HEK293T (cell line): ENCODE data around the gene PPP4R4.
"Not testable (repeated sequence)": the region's sequence is repeated elsewhere in the genome, so short reads cannot be mapped to it uniquely, and the experiment has no call there.

Experiments used
- CTCF ChIA-PET: fragments of 350-600 bp; formaldehyde crosslinking; extraction: SDS; loops from one replicate; lab custom pipeline; 2021; ENCODE audit warnings: antibody characterized with exemption, inconsistent platforms; lab: Yijun Ruan, JAX
- POLR2A ChIA-PET: fragments of 350-600 bp; formaldehyde crosslinking; extraction: SDS; loops from one replicate; lab custom pipeline; 2020; ENCODE audit warnings: antibody characterized with exemption, inconsistent platforms; lab: Yijun Ruan, JAX
- DNase-seq: peaks from one replicate; pipeline ENCODE4 v3.0.0; 2012; ENCODE audit warnings: mixed read lengths; ENCODE audit errors: extremely low spot score
- ARNT ChIP-seq: fragments of 450-650 bp; IDR thresholded peaks from 2 replicates; pipeline ENCODE4 v1.6.1; 2017; ENCODE audit warnings: mild to moderate bottlenecking
- BHLHE40 ChIP-seq: fragments of 450-650 bp; IDR thresholded peaks from 2 replicates; pipeline ENCODE4 v1.6.1; 2016; ENCODE audit warnings: mild to moderate bottlenecking, moderate library complexity, borderline replicate concordance
- CTBP1 ChIP-seq: fragments of 450-650 bp; IDR thresholded peaks from 2 replicates; pipeline ENCODE4 v1.6.1; 2016; ENCODE audit warnings: borderline replicate concordance
- ELF4 ChIP-seq: fragments of 450-650 bp; IDR thresholded peaks from 2 replicates; pipeline ENCODE4 v1.6.1; 2017; ENCODE audit warnings: antibody characterized with exemption
- FOXA1 ChIP-seq: fragments of 450-650 bp; IDR thresholded peaks from 2 replicates; pipeline ENCODE4 v1.6.1; 2016; ENCODE audit warnings: mild to moderate bottlenecking
- FOXK2 ChIP-seq: fragments of 450-650 bp; IDR thresholded peaks from 2 replicates; pipeline ENCODE4 v1.6.1; 2016; ENCODE audit warnings: mild to moderate bottlenecking
- FOXM1 ChIP-seq: fragments of 450-650 bp; IDR thresholded peaks from 2 replicates; pipeline ENCODE4 v1.6.1; 2017; ENCODE audit warnings: mild to moderate bottlenecking, borderline replicate concordance
- HDGF ChIP-seq: fragments of 450-650 bp; IDR thresholded peaks from 2 replicates; pipeline ENCODE4 v1.6.1; 2017; ENCODE audit warnings: antibody characterized with exemption, borderline replicate concordance
- L3MBTL2 ChIP-seq: fragments of 450-650 bp; conservative IDR thresholded peaks from 2 replicates; pipeline ENCODE4 v1.6.1; 2016; ENCODE audit warnings: mild to moderate bottlenecking
- LEF1 ChIP-seq: fragments of 450-650 bp; IDR thresholded peaks from 2 replicates; pipeline ENCODE4 v1.6.1; 2017; ENCODE audit warnings: mild to moderate bottlenecking, borderline replicate concordance
- NFRKB ChIP-seq: fragments of 450-650 bp; IDR thresholded peaks from 2 replicates; pipeline ENCODE4 v1.6.1; 2016; ENCODE audit warnings: mild to moderate bottlenecking, moderate library complexity
- SP1 ChIP-seq: fragments of 450-650 bp; IDR thresholded peaks from 2 replicates; pipeline ENCODE4 v1.6.1; 2017
- SUZ12 ChIP-seq: fragments of 450-650 bp; IDR thresholded peaks from 2 replicates; pipeline ENCODE4 v1.6.1; 2016; ENCODE audit warnings: mild to moderate bottlenecking
- TARDBP ChIP-seq: fragments of 450-650 bp; IDR thresholded peaks from 2 replicates; pipeline ENCODE4 v1.6.1; 2016
- ZNF384 ChIP-seq: fragments of 450-650 bp; IDR thresholded peaks from 2 replicates; pipeline ENCODE4 v1.6.1; 2016
- TF ChIP-seq, protein P1 (sequence below): fragments of 450-650 bp; IDR thresholded peaks from 2 replicates; pipeline ENCODE4 v1.6.1; 2016

PPP4R4 gene

GRCh38 chr14:94143239-94143638, 30.9 kb upstream of the PPP4R4 start:
- no peak for DNase-seq
- ChIA-PET CTCF (interaction anchor here (0.6 to 1.6 kb wide), 3 partner anchors 11 to 15 kb away, joined by 3 read pairs; no protein-coding TSS in a partner anchor), POLR2A (no interaction called here)
- TF ChIP-seq FOXK2 (no peak), HDGF (no peak), NFRKB (no peak), BHLHE40 (no peak), FOXM1 (no peak), TARDBP (no peak), ELF4 (no peak), L3MBTL2 (no peak), FOXA1 (no peak), LEF1 (no peak), ARNT (no peak), ZNF384 (no peak), SP1 (no peak), CTBP1 (no peak), SUZ12 (no peak)
- TF ChIP-seq, protein P1, sequence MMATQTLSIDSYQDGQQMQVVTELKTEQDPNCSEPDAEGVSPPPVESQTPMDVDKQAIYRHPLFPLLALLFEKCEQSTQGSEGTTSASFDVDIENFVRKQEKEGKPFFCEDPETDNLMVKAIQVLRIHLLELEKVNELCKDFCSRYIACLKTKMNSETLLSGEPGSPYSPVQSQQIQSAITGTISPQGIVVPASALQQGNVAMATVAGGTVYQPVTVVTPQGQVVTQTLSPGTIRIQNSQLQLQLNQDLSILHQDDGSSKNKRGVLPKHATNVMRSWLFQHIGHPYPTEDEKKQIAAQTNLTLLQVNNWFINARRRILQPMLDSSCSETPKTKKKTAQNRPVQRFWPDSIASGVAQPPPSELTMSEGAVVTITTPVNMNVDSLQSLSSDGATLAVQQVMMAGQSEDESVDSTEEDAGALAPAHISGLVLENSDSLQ = no peak

GRCh38 chr14:94143711-94144110, 30.4 kb upstream of the PPP4R4 start:
- ChIA-PET POLR2A (no interaction called here), CTCF (interaction anchor here (1.6 kb wide), 1 partner anchor 15 kb away, joined by 3 read pairs; no protein-coding TSS in a partner anchor)
- TF ChIP-seq L3MBTL2 (no peak), FOXA1 (no peak), LEF1 (no peak), ARNT (no peak), CTBP1 (no peak), ELF4 (no peak), FOXK2 (no peak), SUZ12 (no peak), BHLHE40 (no peak), NFRKB (no peak), ZNF384 (no peak), SP1 (no peak), TARDBP (no peak), HDGF (no peak), FOXM1 (no peak)
- TF ChIP-seq, protein P1 = no peak
- DNase-seq = no peak

DNA sequence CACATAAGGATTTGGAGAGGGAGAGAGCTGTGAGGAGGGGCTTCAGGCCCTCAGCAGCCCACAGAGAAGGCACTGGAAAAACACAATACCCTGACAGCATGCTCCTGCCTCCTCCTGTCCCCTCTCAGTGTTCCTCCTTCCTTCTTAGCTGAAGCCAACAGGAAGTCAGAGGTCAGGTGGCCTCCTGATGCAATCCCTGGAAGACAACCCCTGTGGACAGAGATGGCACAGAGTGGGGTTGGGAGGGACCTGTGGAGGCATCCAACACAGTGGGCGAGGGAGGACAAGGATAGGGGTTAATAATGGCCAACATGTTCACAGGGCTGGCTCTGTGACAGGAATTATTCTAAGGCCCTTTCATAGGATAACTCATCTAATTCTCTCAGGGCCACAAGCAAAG, 29.4 kb upstream of the PPP4R4 start:
- no peak for TF ChIP-seq CTBP1
- TF ChIP-seq, protein P1 = no peak
- no peak for TF ChIP-seq SUZ12
- no peak for TF ChIP-seq ZNF384
- no peak for TF ChIP-seq ARNT
- TF ChIP-seq NFRKB = no peak
- TF ChIP-seq L3MBTL2 = no peak
- TF ChIP-seq BHLHE40 = no peak
- TF ChIP-seq HDGF = no peak
- no peak for TF ChIP-seq ELF4
- TF ChIP-seq FOXM1 = no peak
- no peak for TF ChIP-seq TARDBP
- TF ChIP-seq LEF1 = no peak
- no peak for TF ChIP-seq FOXA1
- no peak for TF ChIP-seq FOXK2
- no peak for TF ChIP-seq SP1
- no peak for DNase-seq
- ChIA-PET CTCF (interaction anchor here (1.6 kb wide), 1 partner anchor 8 kb away, joined by 4 read pairs; no protein-coding TSS in a partner anchor), POLR2A (no interaction called here)

- POLR2A ChIA-PET = no interaction called here
- no peak for TF ChIP-seq SUZ12
- TF ChIP-seq FOXK2 = no peak
- no peak for TF ChIP-seq ARNT
- no peak for DNase-seq
- CTCF ChIA-PET = interaction anchor here (0.9 to 1.6 kb wide), 2 partner anchors 9 to 14 kb away, joined by 3 to 4 read pairs; no protein-coding TSS in a partner anchor
Measured at GRCh38 chr14:94145902-94146527, 28.1 kb upstream of the PPP4R4 start.

DNA sequence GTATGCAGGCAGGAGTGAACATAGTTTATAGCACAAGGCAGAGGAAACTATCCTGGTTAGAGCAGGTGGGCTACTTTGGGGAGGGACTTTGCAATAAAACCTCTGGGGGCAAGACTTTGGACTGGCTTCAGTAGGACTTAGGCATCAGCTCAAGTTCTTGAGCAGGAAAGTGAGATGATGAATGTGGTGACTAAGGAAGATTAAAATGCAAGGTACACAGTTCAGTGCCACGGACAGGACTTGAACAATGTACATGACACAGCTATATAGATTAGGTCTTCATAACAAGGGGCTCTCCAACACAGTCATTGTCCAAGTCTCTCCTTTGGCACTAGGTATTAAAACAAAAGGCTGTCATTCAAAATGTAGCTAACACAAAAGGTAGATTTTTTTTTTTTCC, 21.4 kb upstream of the PPP4R4 start:
- ChIA-PET CTCF (interaction anchor here (0.6 kb wide), 1 partner anchor 10 kb away, joined by 3 read pairs; no protein-coding TSS in a partner anchor), POLR2A (no interaction called here)
- no peak for DNase-seq
- TF ChIP-seq SUZ12 (no peak), ARNT (no peak)

DNA sequence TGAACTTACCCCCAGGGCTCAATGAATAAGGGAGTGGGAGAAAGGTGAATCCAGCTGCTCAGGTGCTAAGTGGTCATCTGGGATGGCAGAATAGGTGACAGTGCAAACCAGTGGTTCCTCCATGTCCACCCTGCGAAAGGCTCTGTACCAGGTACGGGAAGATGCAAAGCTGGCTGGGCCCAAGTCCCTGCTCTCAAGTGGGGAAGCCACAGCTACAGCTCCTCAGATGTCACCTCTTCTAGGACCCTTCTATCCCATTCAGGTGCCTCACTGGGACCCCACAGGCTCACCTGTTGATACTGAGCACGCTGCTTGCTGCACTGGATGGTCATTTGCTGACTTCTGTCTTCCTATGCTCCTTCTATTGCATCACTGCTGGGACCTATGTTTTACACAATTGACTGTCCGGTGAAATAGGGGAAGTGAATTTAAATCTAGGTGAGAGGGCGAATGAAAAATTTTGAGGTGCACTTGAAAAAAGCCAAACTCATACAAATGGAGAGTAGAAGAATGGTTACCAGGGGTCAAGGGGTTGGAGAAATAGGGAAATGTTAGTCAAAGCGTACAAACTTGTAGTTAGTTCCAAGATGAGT, 20.3 kb upstream of the PPP4R4 start:
- DNase-seq = no peak
- TF ChIP-seq BHLHE40 (no peak), LEF1 (no peak), FOXM1 (no peak), NFRKB (no peak), SP1 (no peak)
- CTCF ChIA-PET = interaction anchor here (0.8 kb wide), 1 partner anchor 9 kb away, joined by 3 read pairs; no protein-coding TSS in a partner anchor
- POLR2A ChIA-PET = no interaction called here

GRCh38 chr14:94156143-94156542, 18.0 kb upstream of the PPP4R4 start:
- CTCF ChIA-PET, POLR2A ChIA-PET, DNase-seq: not testable (repeated sequence)
